DMS153 treated with DMSO at 0.1 percent for 48 hours (cell line): ENCODE data around the gene ULBP1.
"Not testable (repeated sequence)": the region's sequence is repeated elsewhere in the genome, so short reads cannot be mapped to it uniquely, and the experiment has no call there.

Experiments used
- DNase-seq: peaks from one replicate; lab custom pipeline; 2025; ENCODE audit not compliant: unreplicated experiment; lab: John Stamatoyannopoulos, UW

ULBP1 gene, protein sequence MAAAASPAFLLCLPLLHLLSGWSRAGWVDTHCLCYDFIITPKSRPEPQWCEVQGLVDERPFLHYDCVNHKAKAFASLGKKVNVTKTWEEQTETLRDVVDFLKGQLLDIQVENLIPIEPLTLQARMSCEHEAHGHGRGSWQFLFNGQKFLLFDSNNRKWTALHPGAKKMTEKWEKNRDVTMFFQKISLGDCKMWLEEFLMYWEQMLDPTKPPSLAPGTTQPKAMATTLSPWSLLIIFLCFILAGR

DNA sequence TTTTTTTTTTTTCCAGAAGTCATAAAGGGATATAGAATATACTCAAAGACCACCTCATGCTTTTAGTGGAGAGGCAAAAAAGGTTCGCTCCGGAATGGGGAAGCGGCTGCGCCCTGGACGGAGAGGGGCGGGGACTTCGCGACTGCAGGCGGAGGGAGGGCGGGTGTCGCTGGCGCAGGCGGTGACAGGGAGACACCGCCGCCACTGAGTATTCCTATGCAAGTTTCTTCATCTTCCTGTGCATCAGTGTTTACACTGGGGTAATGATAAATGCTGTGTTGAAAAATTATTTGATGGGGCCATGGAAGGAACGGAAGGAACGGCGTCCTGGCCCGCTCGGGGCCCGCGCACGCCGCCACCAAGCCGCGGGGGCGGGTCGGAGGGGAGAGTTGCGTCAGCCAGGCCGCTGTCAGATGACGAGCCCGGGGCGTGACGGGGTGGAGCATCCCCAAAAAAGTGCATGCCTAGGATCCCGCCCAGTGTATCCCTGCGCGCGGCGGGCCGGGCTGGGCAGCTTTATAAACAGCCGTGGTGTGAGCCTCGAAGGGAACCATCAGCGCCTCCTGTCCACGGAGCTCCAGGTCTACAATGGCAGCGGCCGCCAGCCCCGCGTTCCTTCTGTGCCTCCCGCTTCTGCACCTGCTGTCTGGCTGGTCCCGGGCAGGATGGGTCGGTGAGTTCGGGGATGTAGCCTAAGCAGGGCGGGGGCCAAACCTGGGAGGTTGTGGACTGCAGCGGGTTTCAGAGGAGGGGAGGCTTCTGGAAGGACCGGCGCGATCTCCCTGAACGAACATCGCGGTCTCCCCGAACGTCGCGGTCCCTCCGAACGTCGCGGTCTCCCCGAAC lies at the start of gene ULBP1:
TSS of gene ULBP1 (plus strand) at position 482 of the 846 bp plus-strand sequence. CDS start at position 589, 107 bp downstream.
- peak; percentile 70 for DNase-seq

DNA sequence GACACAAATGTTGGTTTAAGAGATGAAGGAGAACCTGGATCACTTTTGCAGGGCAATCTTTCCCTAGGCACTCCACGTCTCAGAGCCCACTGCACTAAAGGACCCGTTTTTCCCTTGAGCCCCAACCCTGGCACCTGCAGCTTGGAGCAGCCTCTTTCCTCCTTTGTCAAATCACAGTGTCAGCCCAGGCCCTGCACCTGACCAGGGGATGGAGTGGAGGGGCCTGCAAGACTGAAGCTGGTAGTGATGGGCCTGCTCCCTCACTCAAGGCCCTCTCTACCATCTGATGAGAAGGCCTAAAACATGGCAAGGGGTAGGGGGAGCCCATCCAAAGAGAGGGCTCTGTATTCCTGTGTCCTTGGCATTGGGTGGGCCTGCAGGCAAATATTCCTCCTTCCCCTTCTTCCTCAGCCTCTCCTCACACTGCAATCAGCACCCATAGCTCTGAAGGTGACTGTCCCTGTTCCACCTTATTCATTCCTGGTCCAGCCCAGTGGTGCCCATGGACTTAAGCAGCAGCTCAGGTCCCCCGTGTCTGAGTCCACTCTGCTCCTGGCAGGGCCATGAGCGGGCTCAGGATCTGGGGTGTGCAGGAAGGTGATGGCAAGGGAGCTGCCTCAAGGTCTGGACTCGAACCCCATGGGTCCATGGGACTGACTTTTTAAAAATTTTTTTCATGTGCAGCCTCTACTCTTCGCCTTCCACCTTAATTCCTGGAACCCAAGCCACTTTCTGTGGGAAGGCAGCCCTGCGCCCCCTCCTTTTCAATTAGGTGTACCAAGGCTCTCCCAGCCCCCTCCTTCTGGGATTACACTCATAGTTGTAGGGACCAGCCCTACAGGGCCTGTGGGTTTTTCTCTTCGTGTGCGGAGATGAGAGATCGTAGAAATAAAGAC lies 47.5 kb upstream of the ULBP1 start:
- DNase-seq, result no peak

DNA sequence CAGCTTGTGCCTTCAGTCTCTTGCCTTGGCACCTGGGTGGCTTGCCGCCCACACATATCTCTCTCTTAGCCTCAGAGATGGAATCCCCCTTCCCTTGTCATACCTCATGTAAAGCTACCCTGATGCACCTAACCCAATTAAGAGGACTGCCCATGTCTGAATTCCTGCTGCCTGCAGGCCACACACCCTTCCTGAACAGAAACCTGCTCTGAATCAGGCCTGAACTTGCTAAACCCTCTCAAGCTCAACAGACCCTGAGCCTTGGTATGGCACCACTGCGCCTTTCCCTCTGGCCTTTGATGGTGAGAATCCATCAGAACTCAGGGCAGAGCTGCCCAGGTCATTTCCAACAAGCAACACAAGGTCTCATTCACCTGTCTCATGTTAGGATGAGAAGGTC lies 46.1 kb upstream of the ULBP1 start:
- DNase-seq, result no peak

DNA sequence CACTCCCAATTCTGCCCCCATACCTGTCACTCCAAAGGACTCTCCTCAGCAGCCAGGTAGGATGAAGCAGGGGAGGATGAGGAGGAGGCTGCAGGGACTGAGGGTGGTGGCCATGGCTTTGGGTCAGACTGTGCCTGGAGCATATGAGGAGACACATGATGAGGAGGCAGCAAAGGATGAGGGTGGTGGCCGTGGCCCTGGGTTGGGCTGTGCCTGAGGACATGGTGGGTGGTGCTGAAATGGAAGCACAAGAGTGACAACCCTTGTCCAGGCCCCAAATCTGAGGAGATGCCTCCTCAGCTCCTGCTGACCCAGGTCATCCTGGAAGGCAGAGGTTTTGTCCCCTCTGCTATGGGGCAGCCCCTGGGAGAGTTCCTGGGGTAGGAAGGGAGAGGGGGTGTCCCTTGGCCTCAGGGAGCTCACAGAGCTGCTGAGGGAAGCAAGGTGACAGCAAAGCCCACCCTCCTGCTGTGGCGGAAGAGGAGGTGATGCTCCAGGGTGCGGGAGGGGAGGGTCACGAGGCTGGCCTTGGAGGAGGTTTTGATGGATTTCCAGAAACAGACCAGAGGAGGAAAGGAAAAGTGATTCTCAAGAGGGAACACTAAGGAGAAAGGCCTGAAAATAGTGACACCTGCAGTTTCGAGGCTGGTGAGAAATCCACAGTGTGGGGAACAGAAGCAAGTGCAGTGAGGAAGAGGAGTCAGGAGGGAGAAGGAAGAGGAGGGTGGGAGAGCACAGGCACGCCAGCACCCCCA lies 45.4 kb upstream of the ULBP1 start:
- DNase-seq, result no peak

DNA sequence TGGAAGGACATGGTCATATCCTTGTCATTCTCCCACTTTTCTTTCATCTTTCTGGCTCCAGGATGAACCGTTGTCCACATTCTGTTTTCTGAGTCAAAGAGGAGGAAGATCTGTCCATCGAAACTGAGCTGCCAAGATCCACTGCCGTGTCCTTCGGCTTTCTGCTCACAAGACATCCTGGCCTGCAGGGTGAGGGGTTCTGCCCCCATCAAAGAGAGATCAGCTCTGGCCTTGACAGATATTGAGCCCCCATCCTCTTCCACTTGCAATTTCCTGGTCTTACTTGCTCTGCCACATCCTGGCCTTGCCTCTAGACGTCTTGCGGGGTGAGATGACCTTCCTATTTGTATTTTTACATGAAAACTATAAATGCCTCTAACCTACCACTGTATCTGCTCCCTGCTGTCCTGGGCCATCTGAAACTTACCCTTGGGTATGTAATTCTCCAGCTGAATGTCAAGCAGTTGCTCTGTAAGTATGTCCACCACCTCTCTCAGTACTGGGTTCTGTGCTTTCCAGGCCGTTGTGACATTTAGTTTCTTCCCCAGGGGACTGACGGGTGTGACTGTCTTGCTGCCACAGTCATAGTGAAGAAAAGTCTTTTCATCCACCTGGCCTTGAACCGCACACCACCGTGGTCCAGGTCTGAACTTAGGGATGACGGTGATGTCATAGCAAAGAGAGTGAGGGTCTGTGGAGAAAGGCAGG lies 44.5 kb upstream of the ULBP1 start:
- DNase-seq, result not testable (repeated sequence)

DNA sequence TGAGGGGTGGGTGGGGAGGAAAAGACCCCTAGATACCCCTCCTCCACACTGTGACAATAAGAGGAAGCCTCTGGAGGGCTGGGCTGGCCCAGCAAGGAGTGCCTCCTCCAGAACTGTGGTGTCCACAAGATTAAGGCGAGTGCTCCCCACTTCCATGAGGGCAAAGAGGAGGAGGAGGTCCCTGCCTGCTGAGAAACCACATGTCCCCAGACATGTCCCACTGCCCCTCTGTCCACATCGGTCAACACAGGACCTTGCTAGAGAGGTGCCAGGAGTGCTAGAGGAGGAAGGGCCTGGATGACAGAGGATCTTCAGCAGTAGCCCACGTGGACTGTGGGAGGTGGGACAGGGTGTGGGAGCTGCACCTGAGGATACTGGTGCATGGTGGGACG lies 43.9 kb upstream of the ULBP1 start:
- no peak for DNase-seq

DNA sequence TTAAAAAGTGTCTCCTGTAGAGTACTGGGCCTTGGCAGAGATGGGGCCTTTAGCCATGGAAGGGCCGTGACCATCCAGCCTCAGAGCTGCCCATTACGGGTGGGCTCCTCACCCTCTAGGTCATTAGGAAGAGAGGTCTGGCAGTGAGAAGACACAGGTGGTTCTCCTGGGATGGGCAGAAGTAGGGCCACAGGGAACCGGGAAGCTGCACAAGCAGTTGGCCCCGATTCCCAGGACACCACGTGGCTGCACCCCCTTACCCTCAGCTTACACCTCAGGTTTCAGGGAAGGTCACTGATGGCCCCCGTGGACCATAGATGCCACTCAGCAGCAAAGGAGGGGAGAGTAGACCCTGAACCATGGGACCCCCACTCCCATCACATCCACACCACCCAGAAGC lies 42.4 kb upstream of the ULBP1 start:
- no peak for DNase-seq

DNA sequence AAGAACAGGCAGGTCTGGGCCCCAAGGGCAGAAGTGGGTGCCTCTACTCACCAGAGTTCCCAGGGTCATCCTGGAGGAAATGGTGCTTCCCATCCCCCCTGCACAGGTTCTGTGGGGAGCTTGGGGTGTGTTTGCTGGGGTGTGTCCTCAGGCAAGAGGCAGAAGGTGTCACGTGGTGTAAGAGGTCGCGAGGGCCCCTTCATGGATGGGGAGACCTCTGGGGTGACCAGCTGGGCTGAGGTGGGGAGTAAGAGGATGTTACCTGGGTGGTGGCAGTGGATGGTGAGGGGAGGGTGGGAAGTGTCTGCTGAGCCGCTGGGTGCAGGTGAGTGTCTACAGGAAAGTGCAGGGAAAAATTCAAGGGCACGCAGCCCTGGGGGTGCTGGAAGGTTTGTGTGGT lies 41.7 kb upstream of the ULBP1 start:
- not testable (repeated sequence) for DNase-seq

DNA sequence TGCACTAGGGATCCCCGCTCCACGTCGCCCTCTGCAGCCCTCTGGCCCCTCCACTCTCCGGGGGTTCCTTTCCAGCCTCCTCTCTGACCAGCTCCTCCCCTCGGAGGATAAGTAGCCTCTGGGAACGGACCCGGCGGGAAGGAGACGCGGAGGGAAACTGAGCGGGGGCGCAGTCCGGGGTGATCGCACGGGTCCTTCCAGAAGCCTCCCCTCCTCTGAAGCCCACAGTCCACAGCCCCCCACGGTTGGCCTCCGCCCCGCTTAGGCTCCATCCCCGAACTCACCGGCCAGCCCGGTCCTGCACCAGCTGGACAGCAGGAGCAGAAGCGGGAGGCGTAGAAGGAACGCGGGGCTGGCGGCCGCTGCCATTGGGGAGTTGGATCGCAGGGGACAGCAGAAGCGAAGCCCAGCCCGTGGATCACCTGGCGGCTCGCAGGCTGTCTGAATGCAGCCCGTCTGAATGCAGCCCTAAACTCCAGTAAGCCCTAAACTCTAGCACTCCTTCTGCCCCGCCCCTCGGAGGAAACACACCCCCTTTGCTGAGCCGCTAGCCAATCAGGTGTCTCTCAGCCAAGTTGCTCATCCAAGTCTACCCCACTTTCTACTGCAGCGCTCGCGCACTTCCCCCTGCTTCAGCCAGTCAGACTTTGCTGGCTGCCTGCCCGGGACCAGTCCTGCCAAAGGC lies 41.0 kb upstream of the ULBP1 start, which contains the start of gene RAET1G:
TSS of gene RAET1G (minus strand) at position 480 of the 685 bp plus-strand sequence. CDS start at position 369, 111 bp downstream.
- DNase-seq, result peak; percentile 28

DNA sequence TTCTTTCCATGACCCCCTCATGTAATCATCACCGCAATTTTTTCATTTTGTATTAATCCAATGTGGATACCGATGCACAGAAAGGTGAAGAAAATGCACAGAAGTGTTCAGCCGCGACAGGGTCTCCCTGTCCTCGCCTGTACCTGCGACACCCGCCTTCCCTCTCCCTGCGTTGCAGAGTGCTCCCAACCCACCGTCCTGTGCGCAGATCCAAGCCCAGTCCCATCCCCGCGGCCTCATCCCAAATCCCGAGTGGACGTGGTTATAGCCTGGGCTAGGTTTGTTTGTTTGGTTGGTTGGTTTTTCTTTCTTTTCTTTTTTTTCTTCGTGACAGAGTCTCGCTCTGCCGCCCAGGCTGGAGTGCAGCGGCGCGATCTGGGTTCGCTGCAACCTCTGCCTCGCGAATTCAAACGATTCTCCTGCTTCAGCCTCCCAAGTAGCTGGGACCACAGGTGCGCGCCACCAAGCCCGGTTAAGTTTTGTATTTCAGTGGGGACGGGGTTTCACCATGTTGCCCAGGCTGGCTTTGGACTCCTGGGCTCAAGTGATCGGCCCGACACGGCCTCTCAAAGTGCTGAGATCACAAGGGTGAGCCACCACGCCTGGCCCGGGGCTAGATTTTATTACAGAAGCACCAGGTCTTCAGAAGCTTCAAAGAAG lies 40.3 kb upstream of the ULBP1 start:
- DNase-seq, result no peak

DNA sequence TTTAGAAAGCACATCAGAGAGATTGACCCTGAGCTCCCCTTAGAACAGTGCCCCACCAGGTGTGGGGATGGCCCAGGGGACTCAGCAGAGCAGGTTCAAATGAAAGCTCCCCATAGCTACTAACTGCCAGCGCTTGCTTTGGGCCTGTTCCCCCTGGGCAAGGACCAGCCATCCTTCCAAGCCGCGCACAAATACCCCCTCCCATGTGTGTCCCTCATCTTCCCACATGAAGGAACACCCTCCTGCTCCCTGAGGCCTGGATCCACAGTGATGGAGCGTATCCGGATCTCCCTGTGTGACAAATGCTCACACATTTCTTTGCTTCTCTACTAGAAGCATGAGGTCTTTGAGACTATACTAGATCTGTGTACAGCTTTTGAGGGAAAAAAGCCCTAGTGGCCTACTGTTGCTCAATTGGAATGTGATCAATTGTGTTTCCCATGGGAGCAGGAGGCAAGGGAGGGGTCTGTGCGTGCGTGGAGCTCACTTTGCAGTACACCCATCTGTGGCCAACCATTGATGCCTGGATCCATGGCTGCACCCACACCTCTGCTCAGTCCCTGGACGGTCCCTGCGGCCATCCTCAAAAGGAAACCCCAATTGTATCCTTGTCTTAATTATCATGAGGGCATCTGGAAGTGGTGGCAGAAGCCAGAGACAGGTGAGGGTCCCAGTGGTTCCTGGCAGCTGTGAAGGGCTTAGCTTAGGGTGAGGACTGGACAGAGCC lies 39.4 kb upstream of the ULBP1 start:
- DNase-seq, result no peak

DNA sequence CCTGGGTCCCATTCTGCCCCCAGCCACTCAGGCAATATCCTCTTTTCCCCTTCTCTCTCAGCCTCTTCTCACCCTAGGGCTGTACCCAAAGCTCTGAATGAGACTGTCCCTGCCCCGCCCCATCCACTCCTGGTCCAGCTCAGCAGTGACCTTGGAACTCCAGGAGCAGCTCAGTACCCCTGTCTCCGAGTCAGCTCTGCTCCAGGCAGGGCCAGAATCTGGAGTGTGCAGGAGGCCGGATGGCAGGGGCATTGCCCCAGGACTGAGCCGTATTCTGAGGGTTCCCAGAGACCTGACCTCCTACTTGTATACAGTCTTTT lies 38.9 kb upstream of the ULBP1 start:
- no peak for DNase-seq

DNA sequence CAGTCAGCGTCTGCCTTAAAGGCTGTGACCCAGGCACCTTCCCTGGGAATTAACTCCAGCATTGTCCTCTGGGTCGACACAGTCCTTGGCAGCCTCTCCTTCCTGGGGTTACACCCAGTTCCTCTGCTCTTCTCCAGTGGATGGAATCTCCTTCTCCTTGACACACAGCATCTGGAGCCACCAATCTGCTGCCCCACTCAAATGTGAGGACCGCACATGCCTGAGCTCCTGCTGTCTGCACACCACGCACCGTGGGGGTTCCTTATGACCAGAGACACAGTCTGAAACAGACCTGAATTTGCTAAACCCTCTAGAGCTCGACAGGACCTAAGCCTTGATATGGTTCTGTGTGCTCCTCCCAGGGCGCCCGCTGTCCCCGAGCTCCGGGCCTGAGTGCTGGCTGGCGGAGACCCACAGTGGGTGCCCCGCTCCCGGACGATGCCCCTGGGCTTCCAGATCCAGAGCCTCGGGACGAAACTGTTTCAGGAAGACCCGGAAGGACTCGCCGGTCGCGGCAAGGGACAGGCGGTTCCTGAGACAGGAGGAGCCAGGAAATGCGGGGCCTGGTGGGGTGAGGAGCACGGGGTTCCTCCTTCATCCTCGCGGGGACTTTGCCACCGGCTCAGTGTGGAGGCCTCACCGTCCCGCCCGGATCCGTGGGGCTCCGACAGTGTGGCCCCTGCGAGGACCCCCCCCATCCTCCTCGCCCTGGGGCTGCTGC lies 38.3 kb upstream of the ULBP1 start:
- DNase-seq, result no peak

DNA sequence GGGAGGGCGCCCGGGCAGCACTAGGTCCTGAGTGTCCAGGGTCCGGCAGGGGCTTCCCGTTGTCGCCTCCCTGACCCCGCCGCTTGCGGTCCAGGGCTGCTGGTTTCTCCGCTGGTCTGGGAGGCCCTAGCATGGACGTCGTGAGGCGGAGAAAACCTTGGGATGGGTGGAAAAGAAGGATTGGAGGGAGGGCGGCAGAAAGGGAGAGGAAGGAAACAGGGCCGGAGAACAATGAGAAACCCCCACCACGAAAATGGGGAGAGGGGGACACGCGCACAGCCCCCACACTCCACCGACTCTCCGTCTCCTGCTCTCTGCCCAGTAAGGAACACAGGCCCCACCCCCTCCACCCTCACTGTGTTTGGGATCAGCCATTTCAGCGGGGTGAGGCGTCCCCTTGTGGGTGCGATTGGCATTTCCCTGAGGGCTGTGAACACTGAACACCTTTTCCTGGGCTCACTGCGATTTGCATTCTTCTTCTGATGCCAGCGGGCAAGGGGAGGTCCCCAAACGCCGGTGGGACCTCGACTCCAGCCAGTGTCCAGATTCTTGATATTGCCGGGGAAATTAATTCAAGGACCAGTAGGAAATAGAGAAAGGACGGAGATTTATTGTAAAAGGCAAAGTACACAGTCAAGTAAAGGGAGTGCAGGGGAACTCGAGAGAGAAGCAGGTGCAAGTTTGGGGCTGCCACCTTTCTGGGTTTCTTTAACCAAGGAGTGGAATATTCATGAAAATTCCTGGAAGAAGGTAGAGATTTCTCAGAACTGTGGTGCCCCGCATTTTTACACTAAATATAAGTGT lies 37.6 kb upstream of the ULBP1 start:
- peak; percentile 50 for DNase-seq

DNA sequence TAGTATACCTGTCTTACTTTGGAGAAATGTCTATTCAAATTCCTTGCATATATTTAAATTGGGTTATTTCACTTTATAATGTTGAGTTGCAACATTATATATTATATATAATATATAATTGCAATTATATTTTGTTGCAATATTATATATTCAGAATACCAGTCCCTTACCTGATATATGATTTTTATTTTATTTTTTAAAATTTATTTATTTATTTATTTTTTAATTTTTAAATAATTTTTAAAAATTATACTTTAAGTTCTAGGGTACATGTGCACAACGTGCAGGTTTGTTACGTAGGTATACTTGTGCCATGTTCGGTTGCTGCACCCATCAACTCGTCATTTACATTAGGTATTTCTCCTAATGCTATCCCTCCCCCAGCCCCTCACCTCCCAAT lies 36.7 kb upstream of the ULBP1 start:
- DNase-seq, result not testable (repeated sequence)

DNA sequence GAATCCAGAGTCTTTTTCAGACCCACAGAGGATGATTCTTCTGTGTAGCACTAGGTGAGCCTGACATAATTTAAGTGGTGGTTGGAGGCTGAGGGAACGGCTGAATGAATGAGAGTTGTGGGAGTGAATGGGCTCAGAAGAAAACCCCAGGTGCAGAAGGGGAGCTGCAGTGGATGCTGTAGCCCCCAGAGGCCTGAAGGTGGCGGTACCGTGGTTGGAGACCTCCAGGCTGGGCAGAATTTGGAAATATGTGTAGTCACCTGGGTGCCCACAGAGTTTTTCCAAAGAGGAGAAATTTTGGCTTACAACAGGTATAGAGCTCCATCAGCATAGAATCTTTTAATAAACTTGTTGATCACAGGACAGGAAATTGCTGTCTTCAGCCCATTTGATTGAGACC lies 34.3 kb upstream of the ULBP1 start:
- no peak for DNase-seq

DNA sequence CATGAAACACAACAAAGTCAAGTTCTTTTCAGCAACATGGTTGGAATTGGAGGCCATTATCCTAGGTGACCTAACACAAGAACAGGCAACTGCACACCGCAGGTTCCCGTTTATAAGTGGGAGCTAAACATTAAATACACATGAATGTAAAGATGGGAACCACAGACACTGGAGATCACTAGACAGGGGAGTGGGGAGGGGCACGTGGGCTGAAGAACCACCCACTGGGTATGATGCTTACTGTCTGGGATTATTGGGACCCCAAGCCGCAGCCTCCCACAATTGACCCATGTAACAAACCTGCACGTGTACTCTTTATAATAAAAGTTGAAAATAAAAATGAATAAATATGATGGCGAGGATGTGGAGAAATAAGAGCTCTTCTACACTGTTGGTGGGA lies 32.2 kb upstream of the ULBP1 start:
- DNase-seq, result no peak
